ENCODE results near the gene CWC22. TPM values are rescaled to one million over a fixed set of nuclear protein-coding genes. Genes with fewer than 3 reads are reported as not detected.

CWC22 gene
- total RNA-seq, 6 donors from 2014 or later: 9.5 to 31.5 (median 17.3) TPM

- no peaks in the 10 kb centered on the region for H3K36me3 ChIP-seq
- H3K4me3 ChIP-seq: no peak overlapping the region
- peaks cover 0 to 4% (median 0%) of the 10 kb centered on the region in 4 donors for H3K9me3 ChIP-seq
- DNase-seq (peak in 1 of 2 donors; percentile 50), ATAC-seq (ENCODE audit: low FRiP score in 2 of 2) (peak; percentile 29 to 71)
- no peaks in the 10 kb centered on the region for H3K4me1 ChIP-seq
- TF ChIP-seq CTCF (IDR thresholded peaks at IDR 0.05): no peak
- TF ChIP-seq POLR2A (IDR thresholded peaks at IDR 0.05): no peak
- TF ChIP-seq POLR2AphosphoS5 (IDR thresholded peaks at IDR 0.05): no peak
- TF ChIP-seq EP300 (IDR thresholded peaks at IDR 0.05): no peak
- H3K27ac ChIP-seq: no peak overlapping the region
- H3K27me3 ChIP-seq: no peaks in the 10 kb centered on the region
- 72 to 74% methylated on average over 5 of the region's 5 CpGs for WGBS, 2 donors
These were observed 27.1 kb upstream of the CWC22 start for GRCh38 chr2:180033993-180034894.

- DNase-seq (no peak), ATAC-seq (ENCODE audit: low FRiP score in 2 of 2) (no peak)
- no peaks in the 10 kb centered on the region for H3K4me1 ChIP-seq
- no peak for TF ChIP-seq POLR2A (IDR thresholded peaks at IDR 0.05)
- no peak for TF ChIP-seq CTCF (IDR thresholded peaks at IDR 0.05)
- no peak for TF ChIP-seq POLR2AphosphoS5 (IDR thresholded peaks at IDR 0.05)
- no peak for TF ChIP-seq EP300 (IDR thresholded peaks at IDR 0.05)
- H3K9me3 ChIP-seq: peaks cover 0 to 4% (median 0%) of the 10 kb centered on the region in 4 donors
- no peak overlapping the region for H3K27ac ChIP-seq
- H3K27me3 ChIP-seq: no peaks in the 10 kb centered on the region
- no peak overlapping the region for H3K4me3 ChIP-seq
- 82 to 92% methylated on average over 1 of the region's 1 CpG for WGBS, 2 donors
- H3K36me3 ChIP-seq: no peaks in the 10 kb centered on the region
These were observed 22.5 kb upstream of the CWC22 start for GRCh38 chr2:180029575-180029974.

GRCh38 chr2:180021850-180022249 lies 14.8 kb upstream of the CWC22 start:
- no peak for ATAC-seq (ENCODE audit: low FRiP score in 2 of 2)
- H3K9me3 ChIP-seq: no peaks in the 10 kb centered on the region
- DNase-seq: peak in 1 of 2 donors; percentile 58
- H3K4me3 ChIP-seq: no peak overlapping the region
- no peaks in the 10 kb centered on the region for H3K4me1 ChIP-seq
- TF ChIP-seq EP300 (IDR thresholded peaks at IDR 0.05) (no peak), POLR2AphosphoS5 (IDR thresholded peaks at IDR 0.05) (no peak), CTCF (IDR thresholded peaks at IDR 0.05) (no peak), POLR2A (IDR thresholded peaks at IDR 0.05) (no peak)
- no peak overlapping the region for H3K27ac ChIP-seq
- no peaks in the 10 kb centered on the region for H3K27me3 ChIP-seq
- no peaks in the 10 kb centered on the region for H3K36me3 ChIP-seq
- WGBS, 2 donors: 94 to 95% methylated on average over 23 of the region's 23 CpGs

- H3K27me3 ChIP-seq: no peaks in the 10 kb centered on the region
- WGBS, 2 donors: 67 to 81% methylated on average over 4 of the region's 4 CpGs
- H3K4me3 ChIP-seq: no peak overlapping the region
- TF ChIP-seq POLR2A (IDR thresholded peaks at IDR 0.05): no peak
- TF ChIP-seq POLR2AphosphoS5 (IDR thresholded peaks at IDR 0.05): no peak
- TF ChIP-seq CTCF (IDR thresholded peaks at IDR 0.05): no peak
- no peak for TF ChIP-seq EP300 (IDR thresholded peaks at IDR 0.05)
- H3K9me3 ChIP-seq: no peaks in the 10 kb centered on the region
- DNase-seq (no peak), ATAC-seq (ENCODE audit: low FRiP score in 2 of 2) (peak in 1 of 2 donors; percentile 73)
- H3K4me1 ChIP-seq: no peaks in the 10 kb centered on the region
- no peaks in the 10 kb centered on the region for H3K36me3 ChIP-seq
- no peak overlapping the region for H3K27ac ChIP-seq
These were observed 10.7 kb upstream of the CWC22 start for GRCh38 chr2:180017784-180018183.
